HK-2 (cell line): ENCODE data around the gene CDC40.

Experiments used
- DNase-seq: peaks from one replicate; pipeline ENCODE4 v3.0.0-alpha.2; 2018; ENCODE audit not compliant: unreplicated experiment

Gene CDC40

GRCh38 chr6:110180228-110181008, at the start of gene CDC40:
CDC40 (plus strand) TSS chr6:110180427; CDS start chr6:110180445, 18 bp downstream.
- DNase-seq = peak; percentile 59

- DNase-seq = no peak
Observed at GRCh38 chr6:110137924-110138887, 42.0 kb upstream of the CDC40 start.

- no peak for DNase-seq
Observed at GRCh38 chr6:110139052-110139451, 41.2 kb upstream of the CDC40 start.

- DNase-seq = no peak
Observed at GRCh38 chr6:110140650-110141049, 39.6 kb upstream of the CDC40 start.

GRCh38 chr6:110147870-110148269, 32.4 kb upstream of the CDC40 start:
- no peak for DNase-seq

GRCh38 chr6:110158479-110158878, 21.7 kb upstream of the CDC40 start:
- no peak for DNase-seq

GRCh38 chr6:110170081-110170480, 10.1 kb upstream of the CDC40 start:
- DNase-seq = no peak

- no peak for DNase-seq
Observed at GRCh38 chr6:110173506-110174132, 6.6 kb upstream of the CDC40 start.

GRCh38 chr6:110178626-110179405, 1.4 kb upstream of the CDC40 start:
- peak; percentile 59 for DNase-seq

GRCh38 chr6:110179406-110180227, 610 bp upstream of the CDC40 start, which contains the start of gene WASF1:
WASF1 (minus strand) TSS chr6:110179670; CDS start chr6:110127601, 52,069 bp downstream.
- DNase-seq = peak; percentile 97

GRCh38 chr6:110181131-110182030, 1.2 kb downstream of the CDC40 start:
- DNase-seq = no peak

GRCh38 chr6:110183292-110183885, 3.2 kb downstream of the CDC40 start:
- no peak for DNase-seq

GRCh38 chr6:110185879-110186278, 5.7 kb downstream of the CDC40 start:
- no peak for DNase-seq

GRCh38 chr6:110188791-110189190, 8.6 kb downstream of the CDC40 start:
- DNase-seq = no peak

GRCh38 chr6:110190726-110191125, 10.5 kb downstream of the CDC40 start:
- DNase-seq = no peak

GRCh38 chr6:110191477-110191876, 11.2 kb downstream of the CDC40 start:
- no peak for DNase-seq

- no peak for DNase-seq
Observed at GRCh38 chr6:110195639-110196038, 15.4 kb downstream of the CDC40 start.

- no peak for DNase-seq
Observed at GRCh38 chr6:110196874-110197273, 16.6 kb downstream of the CDC40 start.

- DNase-seq = no peak
Observed at GRCh38 chr6:110198561-110198960, 18.3 kb downstream of the CDC40 start.
